ENCODE measurements around the gene UBTF.

DNA sequence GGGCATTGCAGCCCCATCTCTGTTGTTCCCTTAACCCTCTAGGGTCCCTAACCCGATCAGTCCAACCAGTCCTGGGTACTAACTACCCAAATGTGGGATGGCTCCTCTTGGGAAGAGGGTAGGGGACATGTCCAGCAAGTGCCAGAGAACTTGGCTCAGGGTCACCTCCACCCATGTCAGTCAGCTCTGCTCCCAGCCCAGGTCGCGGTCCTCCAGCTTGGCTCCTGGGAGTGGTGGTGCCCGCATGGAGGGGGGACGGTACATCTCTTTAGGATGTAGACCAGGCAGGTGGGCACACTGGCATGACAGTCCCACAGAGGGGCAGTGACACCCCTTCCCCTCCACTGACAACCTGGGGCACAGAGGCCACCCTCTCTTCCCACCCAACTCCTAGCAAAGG is 26.7 kb downstream of the UBTF start:
- TF ChIP-seq, protein P1, sequence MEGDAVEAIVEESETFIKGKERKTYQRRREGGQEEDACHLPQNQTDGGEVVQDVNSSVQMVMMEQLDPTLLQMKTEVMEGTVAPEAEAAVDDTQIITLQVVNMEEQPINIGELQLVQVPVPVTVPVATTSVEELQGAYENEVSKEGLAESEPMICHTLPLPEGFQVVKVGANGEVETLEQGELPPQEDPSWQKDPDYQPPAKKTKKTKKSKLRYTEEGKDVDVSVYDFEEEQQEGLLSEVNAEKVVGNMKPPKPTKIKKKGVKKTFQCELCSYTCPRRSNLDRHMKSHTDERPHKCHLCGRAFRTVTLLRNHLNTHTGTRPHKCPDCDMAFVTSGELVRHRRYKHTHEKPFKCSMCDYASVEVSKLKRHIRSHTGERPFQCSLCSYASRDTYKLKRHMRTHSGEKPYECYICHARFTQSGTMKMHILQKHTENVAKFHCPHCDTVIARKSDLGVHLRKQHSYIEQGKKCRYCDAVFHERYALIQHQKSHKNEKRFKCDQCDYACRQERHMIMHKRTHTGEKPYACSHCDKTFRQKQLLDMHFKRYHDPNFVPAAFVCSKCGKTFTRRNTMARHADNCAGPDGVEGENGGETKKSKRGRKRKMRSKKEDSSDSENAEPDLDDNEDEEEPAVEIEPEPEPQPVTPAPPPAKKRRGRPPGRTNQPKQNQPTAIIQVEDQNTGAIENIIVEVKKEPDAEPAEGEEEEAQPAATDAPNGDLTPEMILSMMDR (IDR thresholded peaks at IDR 0.05) = no peak
- TF ChIP-seq POLR2A (IDR thresholded peaks at IDR 0.05) = no peak
